Suppressor macrophage treated with lipopolysaccharide for 1 hour (primary cell): ENCODE data around the gene CDKN2B.

ENCODE experiments used
- DNase-seq, 3 donors: peaks; one replicate each; pipeline ENCODE4 v3.0.0-alpha.2; 2020 to 2022

The CDKN2B gene

DNA sequence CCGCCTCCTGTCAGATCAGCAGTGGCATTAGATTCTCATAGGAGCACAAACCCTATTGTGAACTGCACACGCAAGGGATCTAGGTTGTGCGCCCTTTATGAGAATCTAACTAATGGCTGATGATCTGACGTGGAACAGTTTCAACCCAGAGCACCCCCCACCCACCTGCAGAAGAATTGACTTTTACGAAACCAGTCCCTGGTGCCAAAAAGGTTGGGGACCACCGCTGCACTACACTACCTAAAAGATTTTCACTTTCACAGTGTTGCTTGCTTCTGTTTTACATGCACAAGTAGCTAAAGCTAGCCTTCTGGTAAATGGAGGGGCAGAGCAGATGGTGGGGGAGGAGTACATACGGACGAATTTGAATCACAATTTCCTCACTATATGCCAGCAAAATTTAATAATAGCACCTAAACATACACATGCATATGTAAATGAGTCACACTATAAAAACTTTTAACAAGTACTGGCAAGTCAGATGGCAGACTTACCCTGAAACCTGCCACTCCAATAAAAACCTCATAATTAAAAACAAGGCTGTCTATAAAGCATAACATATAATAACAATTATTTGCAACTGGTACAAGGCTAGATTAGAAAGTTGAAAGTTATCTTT lies 24.0 kb upstream of the CDKN2B start:
- no peak for DNase-seq

DNA sequence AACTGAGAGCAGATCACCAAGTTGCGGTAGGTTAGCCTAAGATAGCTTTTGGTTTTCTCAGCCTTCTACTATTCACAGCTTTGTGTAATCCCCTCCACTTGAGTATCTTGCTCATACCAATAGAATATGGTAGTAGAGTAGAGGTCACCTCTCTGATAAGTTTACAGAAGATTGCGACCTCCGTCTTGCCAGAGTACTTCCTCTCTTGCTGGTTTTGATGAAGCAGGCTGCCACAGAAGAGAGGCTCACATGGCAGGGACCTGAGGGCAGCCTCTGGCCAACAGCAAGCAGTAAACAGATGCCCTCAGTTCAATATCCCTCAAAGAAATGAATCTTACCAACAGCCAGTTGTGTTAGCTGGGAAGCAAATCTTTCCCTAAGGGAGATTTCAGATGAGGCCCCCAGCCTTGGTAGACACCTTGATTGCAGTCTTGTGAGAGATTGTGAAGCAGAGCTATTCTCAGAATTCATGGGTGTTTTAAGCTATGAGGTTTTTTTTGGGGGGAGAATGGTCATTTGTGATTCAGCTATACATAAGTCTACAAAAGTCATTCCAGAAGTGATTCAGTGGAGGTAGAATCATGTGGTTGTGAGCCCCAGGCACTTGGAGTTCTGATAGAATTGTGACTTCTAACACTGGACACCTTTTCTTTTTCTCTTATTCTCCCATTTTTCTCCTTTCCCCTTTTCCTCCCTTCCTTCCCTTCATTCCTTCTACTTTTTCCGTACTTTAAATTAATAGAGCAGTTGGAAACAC lies 22.7 kb upstream of the CDKN2B start:
- DNase-seq: peak in 2 of 3 donors; percentile 28 to 39

GRCh38 chr9:22030101-22030598 lies 21.0 kb upstream of the CDKN2B start:
- DNase-seq: peak; percentile 56 to 90 (median 81)

- no peak for DNase-seq
Measured at GRCh38 chr9:22029231-22029630, 20.1 kb upstream of the CDKN2B start.

- DNase-seq: peak in 1 of 3 donors; percentile 12
Measured at GRCh38 chr9:22028394-22028793, 19.3 kb upstream of the CDKN2B start.

GRCh38 chr9:22026696-22027095 lies 17.6 kb upstream of the CDKN2B start:
- DNase-seq: peak; percentile 88 to 96 (median 88)

DNA sequence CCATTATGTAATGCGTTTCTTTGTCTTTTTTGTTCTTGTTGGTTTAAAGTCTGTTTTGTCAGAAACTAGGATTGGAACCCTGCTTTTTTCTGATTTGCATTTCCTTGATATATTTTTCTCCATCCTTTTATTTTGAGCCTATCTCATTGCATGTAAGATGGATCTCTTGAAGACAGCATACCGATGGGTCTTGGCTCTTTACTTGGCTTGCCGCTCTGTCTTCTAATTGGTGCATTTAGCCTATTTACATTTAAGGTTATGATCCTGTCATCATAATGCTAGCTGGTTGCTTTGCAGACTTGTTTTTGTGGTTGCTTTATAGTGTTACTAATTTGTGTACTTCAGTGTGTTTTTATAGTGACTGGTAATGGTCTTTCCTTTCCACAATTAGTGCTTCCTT lies 13.3 kb upstream of the CDKN2B start:
- no peak for DNase-seq

- DNase-seq: peak in 1 of 3 donors; percentile 42
Measured at GRCh38 chr9:22010866-22011625, 1.9 kb upstream of the CDKN2B start.

GRCh38 chr9:22009506-22009867 lies 382 bp upstream of the CDKN2B start:
- DNase-seq: no peak

DNA sequence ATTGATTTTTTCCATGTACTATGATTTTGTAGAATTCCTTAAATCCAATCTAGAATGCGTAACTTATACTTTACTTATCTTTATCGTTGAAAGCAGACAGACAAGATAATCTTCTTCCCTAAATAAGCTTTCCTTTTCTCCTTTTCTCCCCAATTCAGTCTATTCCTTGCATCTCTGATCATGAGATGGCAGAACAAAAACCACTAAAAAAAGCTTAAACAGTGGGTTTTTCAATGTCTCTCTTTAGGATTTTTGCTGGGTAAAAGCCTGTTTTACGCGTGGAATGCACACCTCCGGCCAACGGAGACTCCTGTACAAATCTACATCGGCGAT lies 755 bp downstream of the CDKN2B start:
- DNase-seq: no peak

GRCh38 chr9:22005702-22006606 lies 3.2 kb downstream of the CDKN2B start:
- DNase-seq: peak in 2 of 3 donors; percentile 10

DNA sequence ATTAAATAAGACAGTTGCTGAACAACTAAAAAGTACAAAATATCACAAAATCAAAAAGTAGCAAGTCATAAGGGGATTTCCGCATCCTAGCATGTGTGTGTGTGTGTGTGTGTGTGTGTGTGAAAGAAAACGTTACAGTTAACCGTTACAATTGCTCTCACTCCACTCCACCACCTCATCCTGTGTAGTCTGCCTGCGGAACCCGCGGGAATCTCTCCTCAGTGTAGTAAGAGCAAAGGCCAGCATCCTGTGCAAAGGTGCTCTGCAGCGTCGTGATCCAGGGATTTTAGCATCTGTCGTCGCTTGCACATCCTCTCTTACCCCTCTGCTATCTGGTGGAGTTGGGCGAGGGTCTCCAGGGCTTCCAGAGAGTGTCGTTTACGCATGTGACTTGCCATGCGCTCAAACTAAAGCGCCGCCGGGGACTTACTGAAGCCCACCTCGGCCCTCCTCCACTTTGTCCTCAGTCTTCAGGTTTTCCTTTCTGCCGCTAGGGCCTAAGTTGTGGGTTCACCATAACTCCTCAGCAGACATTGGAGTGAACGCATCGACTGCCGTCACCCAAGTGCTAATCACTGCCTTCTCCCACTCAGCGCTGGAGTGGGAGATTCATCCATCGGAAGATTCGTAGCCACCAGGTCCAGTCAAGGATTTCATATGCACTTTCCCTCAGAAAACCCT lies 3.9 kb downstream of the CDKN2B start:
- DNase-seq: peak; percentile 53 to 64 (median 59)

DNA sequence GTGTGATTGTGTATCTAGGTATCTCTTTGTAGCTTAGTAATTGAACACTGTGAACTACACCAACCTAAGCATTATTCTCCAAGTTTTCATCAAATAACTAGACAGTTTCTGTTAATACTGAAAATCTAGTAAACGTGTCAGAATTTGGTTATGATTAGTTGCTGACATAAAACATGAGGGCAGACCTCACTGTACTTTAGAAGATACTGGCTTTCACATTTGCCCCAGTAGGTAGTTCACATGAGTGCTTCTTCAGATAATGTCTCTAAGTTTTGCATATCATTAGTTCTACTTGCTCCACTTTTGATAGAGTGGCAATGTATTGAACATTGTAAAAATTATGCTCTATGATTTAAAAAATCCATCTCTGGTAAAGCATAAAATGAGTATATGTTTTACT lies 7.1 kb downstream of the CDKN2B start:
- no peak for DNase-seq

DNA sequence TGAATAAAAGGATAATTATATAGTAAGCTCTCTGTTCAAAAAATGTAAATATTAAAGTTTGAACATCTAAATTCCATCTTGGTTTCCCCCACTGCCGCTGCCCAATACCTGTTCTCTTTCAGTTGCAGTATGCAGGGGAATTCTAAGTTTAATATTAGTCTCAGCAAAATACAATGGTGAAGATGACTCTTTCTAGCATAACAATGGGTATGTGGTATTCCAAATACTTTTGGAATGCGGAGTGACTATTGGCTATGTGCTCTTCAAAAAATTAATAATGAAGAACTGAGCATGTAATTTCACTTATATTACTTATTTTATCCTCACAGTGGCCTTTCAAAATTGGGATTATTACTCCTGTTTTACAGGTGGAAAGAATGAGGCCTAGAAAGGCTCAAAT lies 11.1 kb downstream of the CDKN2B start:
- DNase-seq: no peak

DNA sequence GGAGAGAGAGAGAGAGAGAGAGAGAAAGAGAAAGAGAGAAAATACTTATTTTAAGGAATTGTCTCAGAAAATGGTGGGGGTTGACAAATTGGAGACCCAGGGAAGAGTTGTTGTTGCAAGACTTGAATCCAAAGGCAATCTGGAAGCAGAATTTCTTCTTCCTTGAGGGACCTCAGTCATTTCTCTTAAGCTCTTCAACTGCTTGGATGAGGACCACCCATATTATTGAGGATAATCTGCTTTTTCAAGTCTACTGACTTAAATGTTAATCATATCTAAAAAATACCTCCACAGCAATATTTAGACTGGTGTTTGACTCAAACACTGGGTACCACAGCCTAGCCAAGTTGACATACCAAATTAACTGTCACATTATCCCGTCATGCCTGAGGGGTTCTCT lies 11.6 kb downstream of the CDKN2B start:
- no peak for DNase-seq

- no peak for DNase-seq
Measured at GRCh38 chr9:21996858-21997257, 12.2 kb downstream of the CDKN2B start.

- no peak for DNase-seq
Measured at GRCh38 chr9:21996438-21996837, 12.7 kb downstream of the CDKN2B start.

DNA sequence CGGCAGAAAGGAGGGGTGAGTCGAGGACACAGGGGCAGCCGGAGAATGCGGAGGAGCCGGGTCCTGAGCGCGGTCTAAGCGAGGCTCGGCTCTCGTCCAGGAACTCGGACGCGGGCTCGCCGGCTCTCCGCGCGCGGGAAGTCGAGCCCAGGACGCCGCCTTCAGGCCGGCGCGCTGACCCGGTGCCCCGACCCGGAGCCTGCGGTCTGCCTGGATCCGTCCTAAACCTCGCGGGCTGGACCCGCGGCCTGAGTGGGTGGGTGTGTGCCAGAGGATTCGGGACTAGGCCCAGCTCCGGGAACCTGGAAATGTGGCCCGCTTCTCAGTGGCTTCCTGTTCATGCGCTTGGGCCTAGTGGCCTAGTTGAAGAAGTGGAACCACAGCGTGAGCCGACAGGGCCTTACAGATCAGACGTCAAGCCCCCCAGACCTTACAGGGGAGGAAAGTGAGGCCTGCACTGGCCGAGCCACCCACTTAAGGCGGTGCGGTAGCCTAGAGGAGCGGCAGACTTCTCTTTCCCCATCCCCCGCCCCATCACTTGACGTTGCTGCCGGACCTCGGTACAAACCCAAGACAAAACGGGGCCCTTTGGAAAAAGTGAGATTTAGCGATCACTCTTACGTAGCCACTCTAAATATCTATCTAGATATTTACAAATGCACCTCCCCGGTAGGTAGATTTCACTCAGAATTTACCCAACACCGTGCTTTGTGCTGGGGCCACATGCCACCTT lies 13.3 kb downstream of the CDKN2B start:
- peak; percentile 66 to 82 (median 75) for DNase-seq

DNA sequence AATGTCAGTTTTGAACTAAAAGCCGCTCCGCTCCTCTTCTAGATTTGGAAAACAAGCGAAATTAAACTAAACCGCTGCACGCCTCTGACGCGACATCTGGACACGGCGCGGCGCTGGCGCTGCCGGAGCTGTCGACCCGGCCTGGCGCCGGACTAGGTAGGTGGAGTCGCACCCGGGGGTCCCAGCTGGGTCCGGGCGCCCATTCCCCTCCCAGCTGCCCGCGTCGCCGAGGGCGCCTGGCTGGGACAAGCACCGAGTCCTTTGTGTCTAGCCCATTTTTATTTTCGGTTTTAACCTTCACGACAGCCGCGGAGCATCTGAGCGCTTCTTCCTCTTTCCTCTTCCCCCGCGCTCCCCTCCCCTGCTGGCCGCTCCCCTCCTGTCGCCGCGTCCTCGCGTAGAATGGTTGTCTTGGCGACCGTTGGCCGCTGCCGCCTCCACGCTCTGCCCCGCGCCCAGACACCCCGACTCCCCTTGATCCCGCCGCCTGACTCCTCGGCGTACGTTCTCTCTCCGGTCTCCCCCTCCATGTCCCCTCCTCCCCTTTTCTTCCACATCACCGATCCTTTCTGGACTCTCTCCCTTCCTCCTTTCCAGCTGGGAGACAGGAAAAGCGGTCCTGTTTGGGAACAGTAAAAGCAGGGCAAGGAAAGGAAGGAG lies 14.0 kb downstream of the CDKN2B start:
- DNase-seq: peak; percentile 96

GRCh38 chr9:21994556-21995005 lies 14.5 kb downstream of the CDKN2B start, which contains the start of gene CDKN2B-AS1:
Gene CDKN2B-AS1, plus strand, starts transcription at chr9:21994791.
- peak; percentile 60 to 78 (median 64) for DNase-seq
